H9 (cell line): ENCODE measurements around the gene RPL38. TPM values are rescaled to one million over a fixed set of nuclear protein-coding genes. Genes with fewer than 3 reads are reported as not detected.

ENCODE experiments used
- DNase-seq: peaks from one replicate; pipeline ENCODE4 v3.0.0-alpha.2; 2017
- H2AFZ ChIP-seq: one replicate; pipeline ENCODE4 v1.6.1; 2013; ENCODE audit warnings: mild to moderate bottlenecking, low read length, control low read depth, moderate library complexity
- H2AK5ac ChIP-seq: 2 replicates; pipeline ENCODE4 v1.6.1; 2013; ENCODE audit warnings: low read length, control low read depth, mixed read lengths; ENCODE audit not compliant: insufficient read length
- H2BK120ac ChIP-seq: one replicate; pipeline ENCODE4 v1.6.1; 2013; ENCODE audit warnings: low read depth, mild to moderate bottlenecking, low read length, control low read depth, inconsistent platforms; ENCODE audit not compliant: poor library complexity, severe bottlenecking
- H2BK12ac ChIP-seq: 2 replicates; pipeline ENCODE4 v1.6.1; 2013; ENCODE audit warnings: low read length, control low read depth, mixed read lengths, low read depth; ENCODE audit not compliant: insufficient read length
- H2BK15ac ChIP-seq: 2 replicates; pipeline ENCODE4 v1.6.1; 2013; ENCODE audit warnings: low read depth, low read length, control low read depth
- H2BK20ac ChIP-seq: one replicate; pipeline ENCODE4 v1.6.1; 2013; ENCODE audit warnings: low read depth, mild to moderate bottlenecking, low read length, control low read depth, inconsistent platforms; ENCODE audit not compliant: poor library complexity, severe bottlenecking
- H2BK5ac ChIP-seq: 2 replicates; pipeline ENCODE4 v1.6.1; 2013; ENCODE audit warnings: low read length, control low read depth, mixed read lengths; ENCODE audit not compliant: insufficient read length
- H3K14ac ChIP-seq: 2 replicates; pipeline ENCODE4 v1.6.1; 2013; ENCODE audit warnings: low read length, control low read depth; ENCODE audit not compliant: insufficient read depth
- H3K18ac ChIP-seq: 2 replicates; pipeline ENCODE4 v1.6.1; 2013; ENCODE audit warnings: low read depth, mild to moderate bottlenecking, mixed read lengths, low read length, control low read depth; ENCODE audit not compliant: insufficient read length
- H3K23ac ChIP-seq: 2 replicates; pipeline ENCODE4 v1.6.1; 2013; ENCODE audit warnings: low read length, control low read depth, mixed read lengths, low read depth; ENCODE audit not compliant: insufficient read length
- H3K23me2 ChIP-seq: 2 replicates; pipeline ENCODE4 v1.6.1; 2013; ENCODE audit warnings: low read depth, mild to moderate bottlenecking, mixed read lengths, low read length, control low read depth; ENCODE audit not compliant: insufficient read length, poor library complexity, severe bottlenecking
- H3K27ac ChIP-seq: 2 replicates; pipeline ENCODE4 v1.5.1; 2013; ENCODE audit warnings: low read length, control low read depth, mixed read lengths, low read depth; ENCODE audit not compliant: insufficient read length
- H3K27me3 ChIP-seq: 2 replicates; pipeline ENCODE4 v1.6.1; 2013; ENCODE audit warnings: low read length, control low read depth, inconsistent platforms; ENCODE audit not compliant: insufficient read depth
- H3K4ac ChIP-seq: 2 replicates; pipeline ENCODE4 v1.6.1; 2013; ENCODE audit warnings: low read depth, mild to moderate bottlenecking, control low read depth, inconsistent platforms, low read length, moderate library complexity
- H3K4me1 ChIP-seq: 2 replicates; pipeline ENCODE4 v1.6.1; 2013; ENCODE audit warnings: low read length, control low read depth, inconsistent platforms; ENCODE audit not compliant: insufficient read depth
- H3K4me2 ChIP-seq: 2 replicates; pipeline ENCODE4 v1.6.1; 2013; ENCODE audit warnings: low read length, control low read depth, mixed read lengths; ENCODE audit not compliant: insufficient read length, insufficient read depth
- H3K56ac ChIP-seq: 2 replicates; pipeline ENCODE4 v1.6.1; 2013; ENCODE audit warnings: low read depth, mild to moderate bottlenecking, mixed read lengths, low read length, control low read depth; ENCODE audit not compliant: insufficient read length
- H3K79me1 ChIP-seq: 2 replicates; pipeline ENCODE4 v1.6.1; 2013; ENCODE audit warnings: low read depth, mild to moderate bottlenecking, moderate library complexity, low read length, control low read depth, inconsistent platforms; ENCODE audit not compliant: insufficient read depth, poor library complexity, severe bottlenecking
- H3K79me2 ChIP-seq: 2 replicates; pipeline ENCODE4 v1.6.1; 2013; ENCODE audit warnings: low read length, control low read depth, inconsistent platforms; ENCODE audit not compliant: insufficient read depth
- H3K9ac ChIP-seq: 2 replicates; pipeline ENCODE4 v1.6.1; 2013; ENCODE audit warnings: low read length, control low read depth, mixed read lengths; ENCODE audit not compliant: insufficient read length; ENCODE audit errors: extremely low read depth
- H3K9me3 ChIP-seq: one replicate; pipeline ENCODE4 v1.6.1; 2013; ENCODE audit warnings: low read depth, low read length, inconsistent platforms; ENCODE audit not compliant: control insufficient read depth
- H3T11ph ChIP-seq: one replicate; pipeline ENCODE4 v1.6.1; 2013; ENCODE audit warnings: mild to moderate bottlenecking, low read length, control low read depth, inconsistent platforms
- H4K20me1 ChIP-seq: one replicate; pipeline ENCODE4 v1.6.1; 2013; ENCODE audit not compliant: control insufficient read depth, insufficient read length, insufficient read depth
- H4K5ac ChIP-seq: 2 replicates; pipeline ENCODE4 v1.6.1; 2013; ENCODE audit warnings: low read depth, mild to moderate bottlenecking, mixed read lengths, low read length, control low read depth; ENCODE audit not compliant: insufficient read length
- H4K8ac ChIP-seq: replicated peaks from 2 replicates; pipeline ENCODE4 v1.6.1; 2013; ENCODE audit warnings: low read length, control low read depth, mixed read lengths, low read depth; ENCODE audit not compliant: insufficient read length
- H4K91ac ChIP-seq: 2 replicates; pipeline ENCODE4 v1.6.1; 2013; ENCODE audit warnings: low read depth, mild to moderate bottlenecking, moderate library complexity, mixed read lengths, low read length, control low read depth; ENCODE audit not compliant: insufficient read length
- H3K27ac Mint-ChIP-seq, 3 experiments: 2 replicates in 2 of 3; 3 replicates in 1 of 3; pipeline ENCODE4 v1.8.0; 2020 to 2021; ENCODE audit warnings: mixed read lengths in 3 of 3, mild to moderate bottlenecking in 1 of 3, moderate library complexity in 1 of 3
- H3K27me3 Mint-ChIP-seq: 2 replicates; pipeline ENCODE4 v1.8.0; 2021; ENCODE audit warnings: low read depth, mild to moderate bottlenecking, moderate library complexity, mixed read lengths
- H3K36me3 Mint-ChIP-seq, 3 experiments: 2 replicates in 2 of 3; 3 replicates in 1 of 3; pipeline ENCODE4 v1.8.0; 2020 to 2021; ENCODE audit warnings: low read depth in 3 of 3, mixed read lengths in 3 of 3; ENCODE audit not compliant: insufficient read depth in 1 of 3
- H3K4me1 Mint-ChIP-seq, 2 experiments: 2 replicates each; pipeline ENCODE4 v1.8.0; 2020; ENCODE audit warnings: mixed read lengths in 2 of 2
- H3K4me3 Mint-ChIP-seq, 2 experiments: 2 replicates in 1 of 2; 3 replicates in 1 of 2; pipeline ENCODE4 v1.8.0; 2020 to 2021; ENCODE audit warnings: mild to moderate bottlenecking in 2 of 2, mixed read lengths in 2 of 2, moderate library complexity in 1 of 2
- H3K9me3 Mint-ChIP-seq, 2 experiments: 2 replicates in 1 of 2; 3 replicates in 1 of 2; pipeline ENCODE4 v1.8.0; 2020; ENCODE audit warnings: mild to moderate bottlenecking in 2 of 2, mixed read lengths in 2 of 2, moderate library complexity in 1 of 2
- CTCF ChIP-seq: fragments of 200-600 bp; sonication (generic); conservative IDR thresholded peaks from 3 replicates; pipeline ENCODE4 v1.8.0; 2021; ENCODE audit warnings: antibody characterized with exemption, mild to moderate bottlenecking
- WGBS: extraction: QIAGEN DNeasy Blood & Tissue Kit; methylation state at CpG from one replicate; pipeline ENCODE4 v1.1.7; 2013; ENCODE audit warnings: missing lambda C conversion rate, low lambda C conversion rate, mixed read lengths; ENCODE audit not compliant: insufficient read length; ENCODE audit errors: extremely low coverage; 5-methylcytosine and 5-hydroxymethylcytosine counted together
- total RNA-seq: library from RNA; stranded (reverse); gene quantifications from 2 replicates; pipeline ENCODE4 v1.2.1, GENCODE V29; 2021

RPL38 gene
- total RNA-seq, 1 experiment from 2014 or later = 1,358 TPM

- H3K9ac ChIP-seq = no peak overlapping the region
- H2AK5ac ChIP-seq = no peak overlapping the region
- DNase-seq = no peak
- H2BK120ac ChIP-seq = no peak overlapping the region
- TF ChIP-seq CTCF = no peak
- H4K8ac ChIP-seq = no peak overlapping the region
- no peak overlapping the region for H3K4ac ChIP-seq
- Mint-ChIP-seq H3K9me3 (peaks cover 8 to 9% of the 10 kb centered on the region in 2 experiments), H3K4me1 (peaks cover 34 to 51% of the 10 kb centered on the region in 2 experiments), H3K27ac (no peak overlapping the region; a peak in 1 of 7 replicates), H3K27me3 (peaks cover 24% of the 10 kb centered on the region), H3K4me3 (no peak overlapping the region), H3K36me3 (peaks cover 3 to 11% (median 9%) of the 10 kb centered on the region in 3 experiments; a peak in 6 of 7 replicates)
- H2BK12ac ChIP-seq = no peak overlapping the region
- WGBS = no CpG with 5 or more reads among the region's 2 CpGs
- no peak overlapping the region for H2BK15ac ChIP-seq
- H4K20me1 ChIP-seq = no peaks in the 10 kb centered on the region
- H3K23me2 ChIP-seq = peaks cover 4% of the 10 kb centered on the region
- H3T11ph ChIP-seq = no peak overlapping the region
- no peak overlapping the region for H4K5ac ChIP-seq
- H4K91ac ChIP-seq = no peak overlapping the region
- H3K9me3 ChIP-seq = no peaks in the 10 kb centered on the region
- H3K27ac ChIP-seq = no peak overlapping the region
- H3K27me3 ChIP-seq = no peaks in the 10 kb centered on the region
- no peak overlapping the region for H2BK20ac ChIP-seq
- peaks cover 2% of the 10 kb centered on the region for H3K4me1 ChIP-seq
- no peaks in the 10 kb centered on the region for H3K79me1 ChIP-seq
- H3K14ac ChIP-seq = no peak overlapping the region
- no peak overlapping the region for H3K18ac ChIP-seq
- no peak overlapping the region for H3K23ac ChIP-seq
- H2AFZ ChIP-seq = no peak overlapping the region
- no peak overlapping the region for H3K56ac ChIP-seq
- H3K79me2 ChIP-seq = no peaks in the 10 kb centered on the region
- no peak overlapping the region for H2BK5ac ChIP-seq
- H3K4me2 ChIP-seq = no peak overlapping the region
Measured at GRCh38 chr17:74241847-74242246, 38.4 kb downstream of the RPL38 start.
